Heart right ventricle (tissue), 16 donors: ENCODE data around the gene BHMT2. TPM values are rescaled to one million over a fixed set of nuclear protein-coding genes. Genes with fewer than 3 reads are reported as not detected.
A peak's percentile ranks its signal among the peaks of the same experiment; 100 is the strongest.

Source experiments
- ATAC-seq, 8 donors: fragments of 200-7000 bp; cut with Tn5 transposase; one replicate each; pipeline ENCODE4 v1.9.1; 2020; ENCODE audit warnings: mild to moderate bottlenecking in 8 of 8, moderate library complexity in 8 of 8, moderate number of reproducible peaks in 1 of 8
- DNase-seq, 2 donors: peaks; one replicate each; pipeline ENCODE4 v3.0.0-alpha.2; 2020
- H3K27ac ChIP-seq, 10 donors: fragments of 200-600 bp; sonication (generic) in 2 of 10; one replicate each; pipeline versions ENCODE4 v1.5.0 to v1.8.0; 2020 to 2022; ENCODE audit warnings: mild to moderate bottlenecking in 3 of 10
- H3K27me3 ChIP-seq, 7 donors: fragments of 200-600 bp; one replicate each; pipeline ENCODE4 v1.8.0; 2021 to 2022; ENCODE audit warnings: mild to moderate bottlenecking in 2 of 7
- H3K36me3 ChIP-seq, 9 donors: fragments of 200-600 bp; sonication (generic) in 1 of 9; one replicate each; pipeline versions ENCODE4 v1.5.0 to v1.8.0; 2020 to 2022; ENCODE audit warnings: mild to moderate bottlenecking in 2 of 9
- H3K4me1 ChIP-seq, 9 donors: fragments of 200-600 bp; sonication (generic) in 1 of 9; one replicate each; pipeline versions ENCODE4 v1.5.0 to v1.8.0; 2020 to 2022; ENCODE audit warnings: mild to moderate bottlenecking in 4 of 9
- H3K4me3 ChIP-seq, 10 donors: fragments of 200-600 bp; sonication (generic) in 2 of 10; one replicate each; pipeline versions ENCODE4 v1.5.0 to v1.8.0; 2020 to 2022; ENCODE audit warnings: mild to moderate bottlenecking in 7 of 10, moderate library complexity in 2 of 10
- H3K9me3 ChIP-seq, 11 donors: fragments of 200-600 bp in 10 of 11; sonication (generic) in 2 of 11; one replicate each; pipeline versions ENCODE4 v1.5.0 to v1.8.0; 2013 to 2022; ENCODE audit warnings: mild to moderate bottlenecking in 2 of 11, control low read depth in 1 of 11, moderate library complexity in 1 of 11
- WGBS, 2 donors: extraction: QIAGEN DNeasy Blood & Tissue Kit; methylation state at CpG; one replicate each; pipeline ENCODE4 v1.1.7; 2013; ENCODE audit warnings: inconsistent platforms in 1 of 2; 5-methylcytosine and 5-hydroxymethylcytosine counted together
- intact Hi-C, 10 donors: fragments of 100-400 bp; cut with DNase I; formaldehyde crosslinking; loops; one replicate each; pipeline versions ENCODE4 v1.11.1 to v1.14.2; 2022
- long read RNA-seq, 3 donors: library from polyadenylated mRNA; unstranded; transcript quantifications; one replicate each; pipeline ENCODE4 v2.0.0, GENCODE V29; 2020 to 2021
- polyA plus RNA-seq, 2 donors: library from polyadenylated mRNA; stranded (reverse); fragments of 200-250 nt; gene quantifications; one replicate each; pipeline ENCODE4 v1.2.3, GENCODE V29; 2013
- total RNA-seq, 10 donors: library from RNA; stranded (reverse); fragmentation: NEBNext Ultra II Directional in 3 of 10; extraction: Animal tissue kit (Norgen Biotek cat#: 25700) in 3 of 10; gene quantifications; one replicate each; pipeline versions ENCODE4 v1.2.1 to v1.2.4, GENCODE V29; 2021 to 2023
- TF ChIP-seq, protein P1 (sequence below), 9 donors: fragments of 200-600 bp; sonication (generic) in 2 of 9; IDR thresholded peaks; one replicate each; pipeline versions ENCODE4 v1.5.0 to v1.8.0; 2021 to 2022; ENCODE audit warnings: antibody characterized with exemption in 9 of 9, mild to moderate bottlenecking in 5 of 9, moderate library complexity in 1 of 9
- donor health status: Arrhythmogenic right ventricular cardiomyopathy.
- donor health status: ischemic (EF 13 %, LVEDD 7.1; RV severe dilation, severe dysfunction).
- donor health status: healthy with polysubstance abuse.
- donor health status: DM: no; HTN: yes; CAD: no.
- donor health status: DM: no; HTN: no; CAD: no.
- donor health status: ischemic (EF 25% LVEDD 6.9; RV normal size, moderate dysfunction).
- donor health status: ischemic (EF 25% LVEDD 5.7; RV mildly dilated, moderate dysfunction).
- donor health status: healthy.
- donor health status: DM: yes; HTN: yes; CAD: no.
- donor health status: Ischemic cardiomyopathy.
- donor health status: ischemic (EF 35%, LVEDD 5.7; RV mildly dilated, moderate dysfunction).
- donor health status: nonischemic (EF 11% LVEDD 7.7; RV severe dilation, severe dysfunction).
- donor health status: DM: yes; HTN: yes; CAD: no.
- donor health status: PGD.
- donor health status: ischemic (EF 29% LVEDD 5.4; RV normal size, mild dysfunction).
- donor health status: nonischemic (EF 23%, LVEDD 6.1; RV moderate dilation, normal function).

The BHMT2 gene, protein sequence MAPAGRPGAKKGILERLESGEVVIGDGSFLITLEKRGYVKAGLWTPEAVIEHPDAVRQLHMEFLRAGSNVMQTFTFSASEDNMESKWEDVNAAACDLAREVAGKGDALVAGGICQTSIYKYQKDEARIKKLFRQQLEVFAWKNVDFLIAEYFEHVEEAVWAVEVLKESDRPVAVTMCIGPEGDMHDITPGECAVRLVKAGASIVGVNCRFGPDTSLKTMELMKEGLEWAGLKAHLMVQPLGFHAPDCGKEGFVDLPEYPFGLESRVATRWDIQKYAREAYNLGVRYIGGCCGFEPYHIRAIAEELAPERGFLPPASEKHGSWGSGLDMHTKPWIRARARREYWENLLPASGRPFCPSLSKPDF
- total RNA-seq: 10 to 100 TPM in 3 of 10 donors, 1 to 10 TPM in 7; 2.8 to 19.6 (median 8.4) TPM
- polyA plus RNA-seq: 1 to 10 TPM; 1.2 to 7.7 TPM
- long read RNA-seq, donor 1, transcript BHMT2-201 (8 exons, 2,050 nt): major isoform, 9 of 10 reads
- long read RNA-seq, donor 1, partial matches to known transcripts: 1 of 10 reads
- long read RNA-seq, donor 1, other reads (novel, unspliced or antisense): 0 of 10 reads
- long read RNA-seq, donor 2, transcript BHMT2-201 (8 exons, 2,050 nt): major isoform, 25 of 39 reads
- long read RNA-seq, donor 2, partial matches to known transcripts: 3 of 39 reads
- long read RNA-seq, donor 2, other reads (novel, unspliced or antisense): 10 of 39 reads
- long read RNA-seq, donor 3, transcript BHMT2-201 (8 exons, 2,050 nt): major isoform, 8 of 11 reads
- long read RNA-seq, donor 3, partial matches to known transcripts: 0 of 11 reads
- long read RNA-seq, donor 3, other reads (novel, unspliced or antisense): 3 of 11 reads

DNA sequence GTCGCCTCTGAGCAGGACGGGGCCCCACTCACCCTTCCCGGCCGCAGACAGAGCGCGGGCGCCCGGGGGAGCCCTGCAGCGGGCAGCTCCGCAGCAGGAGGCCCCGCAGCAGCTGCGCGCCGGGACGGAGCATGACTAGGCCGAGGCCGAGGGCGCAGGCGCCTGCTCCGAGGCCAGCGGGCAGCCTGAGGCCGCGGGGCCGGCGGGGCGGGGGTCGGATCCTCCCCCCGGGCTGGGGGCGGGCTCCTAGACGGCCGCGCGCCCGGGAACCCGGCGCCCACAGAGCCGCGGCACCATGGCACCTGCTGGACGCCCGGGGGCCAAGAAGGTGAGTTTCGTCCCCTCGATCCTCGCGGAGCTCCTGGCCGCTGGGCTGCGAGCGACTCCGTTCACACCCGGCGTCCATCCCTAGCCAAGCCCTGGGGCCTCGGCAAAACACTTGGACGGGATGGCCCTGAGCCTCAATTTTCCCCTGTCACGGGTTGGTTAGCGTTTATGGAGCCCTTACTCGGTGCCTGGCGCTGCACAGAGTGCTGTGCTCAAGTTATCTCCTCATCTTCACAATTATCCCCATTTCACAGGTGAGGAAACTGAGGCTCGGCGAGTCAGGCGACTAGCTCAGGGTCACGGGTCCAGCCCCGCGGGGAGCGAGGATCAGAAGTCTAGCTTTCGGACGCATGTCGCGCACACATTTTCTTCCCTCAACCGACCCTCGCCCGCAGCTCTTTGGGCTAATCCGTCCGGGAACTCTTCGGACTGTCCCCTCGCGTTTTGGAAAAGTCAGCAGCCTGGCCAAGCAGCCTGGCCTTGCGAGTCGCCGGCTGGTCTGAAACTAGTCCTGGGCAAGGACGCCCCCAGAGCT lies at the start of gene BHMT2, which contains the start of gene DMGDH:
TSS of gene BHMT2 (plus strand) at position 280 of the 862 bp plus-strand sequence. CDS start at position 296, 16 bp downstream.
TSS of gene DMGDH (minus strand) at position 187 of the 862 bp plus-strand sequence. CDS start at position 133, 54 bp downstream.
- WGBS, 2 donors: 16 to 20% methylated on average over 73 to 79 of the region's 79 CpGs
- TF ChIP-seq, protein P1, sequence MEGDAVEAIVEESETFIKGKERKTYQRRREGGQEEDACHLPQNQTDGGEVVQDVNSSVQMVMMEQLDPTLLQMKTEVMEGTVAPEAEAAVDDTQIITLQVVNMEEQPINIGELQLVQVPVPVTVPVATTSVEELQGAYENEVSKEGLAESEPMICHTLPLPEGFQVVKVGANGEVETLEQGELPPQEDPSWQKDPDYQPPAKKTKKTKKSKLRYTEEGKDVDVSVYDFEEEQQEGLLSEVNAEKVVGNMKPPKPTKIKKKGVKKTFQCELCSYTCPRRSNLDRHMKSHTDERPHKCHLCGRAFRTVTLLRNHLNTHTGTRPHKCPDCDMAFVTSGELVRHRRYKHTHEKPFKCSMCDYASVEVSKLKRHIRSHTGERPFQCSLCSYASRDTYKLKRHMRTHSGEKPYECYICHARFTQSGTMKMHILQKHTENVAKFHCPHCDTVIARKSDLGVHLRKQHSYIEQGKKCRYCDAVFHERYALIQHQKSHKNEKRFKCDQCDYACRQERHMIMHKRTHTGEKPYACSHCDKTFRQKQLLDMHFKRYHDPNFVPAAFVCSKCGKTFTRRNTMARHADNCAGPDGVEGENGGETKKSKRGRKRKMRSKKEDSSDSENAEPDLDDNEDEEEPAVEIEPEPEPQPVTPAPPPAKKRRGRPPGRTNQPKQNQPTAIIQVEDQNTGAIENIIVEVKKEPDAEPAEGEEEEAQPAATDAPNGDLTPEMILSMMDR (IDR thresholded peaks at IDR 0.05): no peak
- peaks cover 0 to 17% (median 0%) of the 10 kb centered on the region in 11 donors for H3K9me3 ChIP-seq
- H3K4me1 ChIP-seq: peaks cover 0 to 11% (median 0%) of the 10 kb centered on the region in 9 donors
- DNase-seq: peak; percentile 8 to 48
- intact Hi-C loops: no loop called here
- H3K27ac ChIP-seq: peak within 1 kb of the TSS in 7 of 10 donors; percentile 11 to 58 (median 19)
- peak; percentile 60 to 95 (median 82) for ATAC-seq
- no peaks in the 10 kb centered on the region for H3K36me3 ChIP-seq
- H3K27me3 ChIP-seq: peaks cover 0 to 25% (median 13%) of the 10 kb centered on the region in 7 donors
- peak within 1 kb of the TSS; percentile 10 to 56 (median 46) for H3K4me3 ChIP-seq

DNA sequence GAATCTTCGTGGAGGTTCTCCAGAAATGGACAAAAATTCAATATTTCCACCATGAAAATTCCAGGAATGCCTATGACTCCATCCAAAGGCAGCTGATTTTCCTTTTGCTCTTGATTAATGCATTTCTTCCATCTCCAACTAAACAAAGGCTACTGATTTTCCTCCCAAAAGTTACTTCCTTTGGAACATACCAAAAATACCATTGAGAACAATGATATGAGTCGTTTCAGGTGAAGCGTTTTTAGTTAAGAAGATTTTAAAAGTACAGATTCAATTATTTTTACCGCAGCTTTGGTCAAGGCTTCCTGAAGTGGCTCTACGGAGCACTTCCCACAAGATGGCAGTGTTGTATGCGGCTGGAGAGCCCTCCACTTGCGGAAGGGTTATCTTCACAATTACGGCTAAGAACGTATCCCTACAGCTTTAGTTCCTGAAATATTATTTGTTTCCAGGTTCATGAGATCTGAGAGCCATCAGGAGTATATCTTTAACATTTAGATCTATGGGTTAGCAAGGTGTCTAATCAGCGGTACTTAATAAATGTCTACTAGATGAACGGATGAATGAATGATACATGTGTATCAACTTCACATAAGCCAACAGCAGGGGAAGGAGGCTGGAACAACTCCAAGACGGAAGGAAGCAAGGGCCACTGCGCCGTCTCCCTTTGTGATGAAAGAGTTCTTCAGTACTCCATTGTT lies 48.6 kb upstream of the BHMT2 start:
- DNase-seq: peak; percentile 32 to 36
- Histone ChIP-seq H3K4me1 (peaks cover 0 to 19% (median 8%) of the 10 kb centered on the region in 9 donors), H3K27ac (no peak overlapping the region), H3K4me3 (peak overlapping the region in 6 of 10 donors; percentile 3 to 40 (median 19)), H3K9me3 (no peaks in the 10 kb centered on the region), H3K27me3 (peaks cover 0 to 17% (median 0%) of the 10 kb centered on the region in 7 donors), H3K36me3 (no peaks in the 10 kb centered on the region)
- intact Hi-C loops: loop anchor here in 9 of 10 donors (5.0 to 10.0 kb wide), 5 partner anchors 441 to 1064 kb away; no protein-coding TSS in a partner anchor
- TF ChIP-seq, protein P1 (IDR thresholded peaks at IDR 0.05): peak; percentile 48 to 91 (median 78)
- WGBS, 2 donors: 5 to 8% methylated on average over 14 of the region's 14 CpGs
- peak in 7 of 8 donors; percentile 66 to 88 (median 81) for ATAC-seq

DNA sequence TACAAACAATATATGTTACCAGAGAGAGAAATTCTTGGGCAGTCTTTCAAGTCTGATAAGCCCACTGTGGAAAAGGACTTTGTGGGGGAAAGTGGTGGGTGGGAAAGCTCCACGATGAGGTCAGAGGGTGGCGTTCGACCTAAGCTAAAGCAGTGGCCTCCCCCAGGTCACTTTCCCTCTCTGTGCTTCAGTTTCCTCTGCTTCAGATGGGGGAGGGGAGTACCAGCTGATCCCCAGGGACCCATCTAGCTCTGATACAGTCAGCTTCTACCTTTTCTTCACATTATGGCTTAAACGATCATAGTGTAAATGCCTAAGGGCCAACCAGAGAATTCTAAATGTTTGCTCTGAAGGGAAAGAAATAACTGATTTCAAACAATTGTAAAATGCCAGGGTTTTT lies 47.8 kb upstream of the BHMT2 start:
- WGBS, 2 donors: 18 to 28% methylated on average over 4 of the region's 4 CpGs
- H3K9me3 ChIP-seq: no peaks in the 10 kb centered on the region
- no peaks in the 10 kb centered on the region for H3K36me3 ChIP-seq
- TF ChIP-seq, protein P1 (IDR thresholded peaks at IDR 0.05): no peak
- peaks cover 0 to 19% (median 8%) of the 10 kb centered on the region in 9 donors for H3K4me1 ChIP-seq
- intact Hi-C loops: loop anchor here in 9 of 10 donors (1.0 to 10.0 kb wide), 6 partner anchors 112 to 1063 kb away; no protein-coding TSS in a partner anchor
- H3K27me3 ChIP-seq: peaks cover 0 to 17% (median 0%) of the 10 kb centered on the region in 7 donors
- peak overlapping the region in 1 of 10 donors; percentile 40 for H3K4me3 ChIP-seq
- H3K27ac ChIP-seq: no peak overlapping the region
- no peak for DNase-seq
- no peak for ATAC-seq
